GM18511 (cell line): ENCODE data around the gene ATP1B3.
A peak's percentile ranks its signal among the peaks of the same experiment; 100 is the strongest.
"Not testable (repeated sequence)": the region's sequence is repeated elsewhere in the genome, so short reads cannot be mapped to it uniquely, and the experiment has no call there.

Experiments used
- ATAC-seq: cut with Tn5 transposase; IDR thresholded peaks from one replicate; pipeline ENCODE4 v1.9.1; 2021; ENCODE audit warnings: mild to moderate bottlenecking, moderate library complexity; ENCODE audit not compliant: unreplicated experiment

Gene ATP1B3

DNA sequence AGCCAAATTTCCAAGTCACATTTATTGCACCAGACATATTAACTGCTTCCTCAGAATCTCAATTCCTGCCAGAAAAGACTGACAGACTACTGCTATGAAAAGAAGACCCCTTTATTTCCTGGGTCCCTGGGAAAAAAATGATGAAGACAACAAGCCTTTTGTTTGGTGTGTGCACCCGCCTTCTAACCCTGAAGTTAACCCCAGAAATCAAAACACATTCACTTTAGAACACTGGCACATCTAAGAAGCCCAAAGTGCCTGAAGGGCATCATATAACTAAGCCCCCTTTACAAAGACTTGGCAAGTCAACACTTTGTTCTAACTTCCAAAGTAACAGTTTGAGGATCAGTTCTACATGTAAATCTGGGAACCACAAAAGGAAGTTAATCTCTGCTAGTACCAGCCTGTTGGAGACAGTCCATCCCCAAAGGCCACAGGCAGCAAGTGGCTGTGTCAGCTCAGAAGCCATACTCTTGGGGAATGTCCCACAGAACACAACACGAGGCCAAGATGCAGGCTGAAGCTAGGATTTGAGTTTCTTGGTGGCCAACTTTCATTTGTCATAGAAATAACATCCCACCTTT lies 16.3 kb upstream of the ATP1B3 start:
- no peak for ATAC-seq

DNA sequence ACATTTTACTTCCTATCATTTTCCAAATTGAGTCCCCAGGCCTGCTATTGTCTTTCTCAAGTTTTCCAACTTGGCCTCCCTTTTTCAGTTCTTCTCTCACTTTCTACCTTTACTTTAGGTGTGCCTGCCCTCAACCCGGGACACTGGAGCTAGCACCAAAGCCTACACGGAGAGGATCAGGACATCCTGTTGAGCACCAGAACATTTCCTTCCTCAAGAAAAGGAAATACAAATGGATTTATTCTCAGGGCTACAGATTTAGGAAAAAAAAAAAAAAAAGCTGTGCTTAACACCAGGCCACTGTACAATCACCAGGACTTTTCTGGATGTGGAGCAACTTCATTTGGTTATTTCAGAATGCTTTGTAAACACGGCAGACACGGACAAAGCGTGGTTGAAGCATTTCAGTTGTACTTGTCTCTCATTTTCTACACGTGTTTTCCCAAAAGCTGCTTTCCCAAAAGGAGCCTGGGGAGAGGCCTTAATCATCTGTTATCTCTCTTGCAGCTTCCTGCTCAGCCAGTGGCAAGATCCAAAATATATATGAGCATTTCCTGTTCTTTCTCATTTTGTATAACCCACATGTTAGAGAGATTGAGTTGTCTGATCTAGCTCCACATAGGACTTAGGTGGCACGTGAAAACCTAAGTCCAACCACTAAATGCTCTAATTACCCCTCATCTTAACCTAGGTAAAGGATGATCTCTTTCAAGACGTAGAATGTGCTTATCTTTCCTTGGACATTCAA lies 15.5 kb upstream of the ATP1B3 start:
- ATAC-seq: no peak

DNA sequence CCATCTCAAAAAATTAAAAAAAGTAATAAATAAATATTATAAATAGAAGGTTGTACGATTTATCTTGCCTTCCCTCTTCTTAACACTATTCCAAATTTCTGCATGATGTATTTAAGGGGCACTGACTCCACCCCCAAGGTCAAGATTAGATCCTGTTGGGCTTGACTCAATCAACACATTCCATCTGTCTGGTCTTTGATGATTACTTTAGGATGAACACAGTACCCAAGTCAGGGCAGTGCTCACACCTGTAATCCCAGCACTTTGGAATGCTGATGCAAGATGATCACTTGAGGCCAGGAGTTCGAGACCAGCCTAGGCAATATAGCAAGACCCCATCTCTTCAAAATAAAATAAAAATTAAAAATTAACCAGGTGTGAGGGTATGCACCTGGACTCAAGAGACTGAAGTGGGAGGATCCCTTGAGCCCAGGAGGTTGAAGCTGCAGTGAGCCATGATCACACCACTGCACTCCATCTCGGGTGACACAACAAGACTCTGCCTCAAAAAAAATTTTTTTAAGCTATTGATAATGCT lies 14.1 kb upstream of the ATP1B3 start:
- no peak for ATAC-seq

DNA sequence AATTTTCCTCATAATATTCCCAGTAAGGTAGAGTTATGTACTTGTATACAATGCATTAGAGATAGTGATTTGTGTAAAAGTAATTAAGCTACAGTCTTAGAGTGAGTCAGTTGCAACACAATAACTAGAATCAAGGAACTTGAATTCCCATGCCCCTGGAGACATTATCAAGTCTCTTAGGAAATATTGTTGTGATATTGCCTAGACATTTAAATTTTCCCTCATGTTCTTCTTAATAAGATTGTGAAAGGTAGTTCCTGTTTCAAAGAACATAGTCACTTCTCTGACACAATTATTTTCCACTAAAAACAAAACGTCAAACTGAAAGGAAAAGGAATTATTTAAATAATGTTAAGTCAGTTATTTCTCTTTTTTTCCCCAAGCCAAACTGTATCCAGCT lies 13.0 kb upstream of the ATP1B3 start:
- ATAC-seq: no peak

DNA sequence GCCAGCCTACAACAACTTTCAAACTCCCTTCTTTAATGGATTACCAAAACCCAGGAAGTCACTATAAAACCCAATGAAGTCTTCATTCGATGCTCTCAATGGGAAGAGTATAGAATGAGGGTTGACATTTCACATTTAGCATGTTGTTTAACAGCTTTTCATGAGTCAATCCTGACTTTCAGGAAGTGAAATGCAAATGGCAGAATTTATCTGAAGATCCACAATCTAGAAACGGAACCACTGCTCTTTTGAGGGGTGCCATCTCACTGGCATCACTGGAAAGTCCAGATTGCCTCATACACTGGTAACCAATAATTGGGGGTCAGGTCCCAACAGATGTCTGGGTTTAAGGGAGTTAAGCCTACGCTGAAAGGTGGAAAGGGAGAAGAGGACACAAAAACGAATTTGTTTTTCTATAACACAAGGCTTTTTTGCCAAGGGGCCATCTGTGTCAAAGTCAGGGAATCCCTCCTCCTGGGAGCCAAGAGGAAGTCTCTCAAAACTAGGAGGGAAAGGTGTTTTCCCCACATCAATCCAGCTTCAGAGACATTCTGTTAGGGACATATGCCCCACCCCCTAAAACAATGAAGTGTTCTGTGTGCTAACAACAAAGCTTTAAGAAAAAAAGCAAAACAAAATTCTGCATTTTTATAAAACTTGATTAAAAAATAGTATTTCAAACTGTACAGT lies 12.0 kb upstream of the ATP1B3 start:
- no peak for ATAC-seq

DNA sequence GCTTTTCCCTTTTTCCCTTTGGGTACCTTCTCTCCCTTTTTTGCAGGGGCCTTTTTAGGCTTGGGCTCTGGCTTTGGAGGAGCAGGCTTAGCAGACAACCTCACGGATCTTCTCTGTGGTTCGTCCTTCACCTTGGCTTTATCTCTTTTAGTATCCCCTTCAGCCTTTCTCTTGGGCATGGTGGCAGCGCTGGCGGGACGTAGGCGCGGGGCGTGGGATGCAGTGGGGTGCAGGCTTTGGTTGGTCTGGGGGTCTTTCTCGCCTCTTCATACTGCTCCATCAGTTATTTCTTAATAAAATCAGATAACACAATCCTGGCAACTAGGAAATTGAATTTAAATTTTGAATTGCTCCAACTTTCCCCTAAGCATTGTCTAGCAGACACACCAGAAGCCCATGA lies 11.3 kb upstream of the ATP1B3 start:
- no peak for ATAC-seq

DNA sequence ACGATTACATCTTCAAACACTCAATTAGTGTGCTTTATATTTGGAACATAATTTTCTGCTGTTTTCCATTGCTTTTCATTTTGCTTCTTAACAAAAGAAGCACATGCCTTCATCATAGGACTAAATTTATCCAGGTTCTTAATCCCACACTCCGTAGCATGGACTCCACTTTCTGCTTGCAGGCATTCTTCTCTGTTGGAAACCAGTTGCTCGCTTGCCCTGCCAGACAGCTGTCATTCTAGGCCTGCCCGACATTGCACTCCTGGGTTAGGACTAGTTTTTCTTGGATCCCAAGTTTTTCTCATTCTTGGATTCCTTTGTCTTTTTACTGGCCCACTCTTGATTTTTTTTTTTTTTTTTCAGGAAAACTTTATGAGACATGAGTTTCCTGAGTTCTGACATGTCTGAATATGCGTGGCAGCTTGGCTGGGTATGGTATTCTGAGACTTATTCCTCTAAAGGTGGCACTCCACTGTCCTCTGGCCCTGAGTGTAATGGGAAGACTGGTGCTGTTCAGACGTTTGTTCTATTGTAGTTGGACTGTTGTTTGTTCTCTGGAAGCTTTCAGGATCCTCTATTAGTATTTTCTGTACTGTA lies 6.3 kb upstream of the ATP1B3 start:
- no peak for ATAC-seq

DNA sequence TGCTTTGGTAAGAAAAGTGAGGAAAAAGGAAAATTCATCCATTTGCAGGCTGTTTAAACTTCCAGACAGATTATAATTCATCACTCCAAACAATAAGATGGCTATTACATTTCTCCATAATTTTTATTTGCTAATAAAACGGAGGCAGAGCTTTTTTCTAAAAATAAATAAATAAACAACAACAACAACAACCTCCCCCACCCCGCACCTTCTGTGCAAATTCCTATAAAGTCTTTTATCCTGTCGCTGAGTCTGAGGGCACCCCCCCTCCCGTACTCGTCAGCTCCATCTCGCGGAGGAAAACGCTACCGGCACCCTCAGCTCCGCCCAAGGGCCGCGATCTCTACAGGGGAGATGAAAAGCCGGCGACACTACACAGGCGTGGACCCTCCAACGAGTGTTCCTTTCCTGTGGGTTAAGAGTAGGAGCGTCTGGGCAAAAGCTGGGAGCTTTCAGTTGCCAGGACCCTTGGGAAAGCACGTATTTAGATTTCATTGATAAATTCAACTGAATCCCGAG lies 1.0 kb upstream of the ATP1B3 start:
- peak; percentile 62 for ATAC-seq

DNA sequence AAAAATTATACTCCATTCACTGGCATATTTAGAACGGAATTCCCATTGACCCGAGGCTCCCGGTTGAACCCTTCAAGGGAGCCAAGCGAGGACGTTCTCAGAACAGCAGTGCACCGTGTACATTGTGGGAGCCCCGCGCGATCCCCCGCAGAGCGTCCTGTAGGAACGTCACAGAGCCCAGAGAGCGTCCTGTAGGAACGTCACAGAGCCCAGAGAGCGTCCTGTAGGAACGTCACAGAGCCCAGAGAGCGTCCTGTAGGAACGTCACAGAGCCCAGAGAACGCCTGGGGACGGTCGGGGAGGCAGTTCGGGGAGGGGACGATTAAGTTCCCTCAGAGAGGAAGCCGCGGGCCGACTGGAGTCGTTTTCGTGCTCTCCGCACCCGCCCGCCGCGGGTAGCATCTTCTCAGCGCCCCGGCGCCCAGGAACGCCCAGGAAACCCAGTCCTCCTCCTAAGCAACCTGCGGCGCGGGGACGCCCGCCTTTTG lies 506 bp upstream of the ATP1B3 start:
- peak; percentile 60 for ATAC-seq

DNA sequence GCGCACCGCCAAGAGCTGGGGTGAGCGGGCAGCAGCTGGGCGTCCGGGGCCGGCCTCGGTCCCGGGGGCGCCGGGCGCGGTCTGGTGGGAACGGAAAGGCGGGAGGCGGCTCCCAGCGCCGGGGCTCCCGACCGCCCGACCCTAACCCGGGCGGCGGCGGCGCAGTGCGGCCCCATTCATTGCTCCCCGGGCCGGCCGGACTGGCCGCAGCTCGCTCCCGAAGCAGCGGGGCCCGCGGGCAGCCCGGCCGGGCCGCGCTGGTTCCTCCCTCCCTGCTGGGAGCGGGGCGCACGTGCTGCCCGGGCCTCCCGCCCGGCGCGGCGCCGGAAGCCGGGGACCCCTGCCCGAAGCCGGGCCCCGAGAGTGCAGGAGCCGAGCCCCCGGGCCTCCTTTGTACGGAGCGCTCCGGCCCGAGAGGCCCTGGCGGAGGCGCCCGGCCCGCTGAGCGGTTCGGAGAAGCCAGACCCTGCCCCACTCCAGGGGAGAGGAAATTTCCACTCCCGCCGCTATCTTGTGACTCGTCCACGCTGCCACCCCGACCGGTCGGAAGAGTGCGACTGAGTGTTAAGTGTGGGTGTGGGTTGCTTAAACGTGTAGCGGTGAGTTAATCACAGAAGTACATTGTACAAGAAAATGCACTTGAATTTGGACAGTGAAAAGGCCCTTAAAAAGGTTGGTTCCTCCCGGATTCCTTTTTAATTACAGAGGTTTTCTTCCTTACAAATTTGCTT lies 613 bp downstream of the ATP1B3 start:
- peak; percentile 26 for ATAC-seq

DNA sequence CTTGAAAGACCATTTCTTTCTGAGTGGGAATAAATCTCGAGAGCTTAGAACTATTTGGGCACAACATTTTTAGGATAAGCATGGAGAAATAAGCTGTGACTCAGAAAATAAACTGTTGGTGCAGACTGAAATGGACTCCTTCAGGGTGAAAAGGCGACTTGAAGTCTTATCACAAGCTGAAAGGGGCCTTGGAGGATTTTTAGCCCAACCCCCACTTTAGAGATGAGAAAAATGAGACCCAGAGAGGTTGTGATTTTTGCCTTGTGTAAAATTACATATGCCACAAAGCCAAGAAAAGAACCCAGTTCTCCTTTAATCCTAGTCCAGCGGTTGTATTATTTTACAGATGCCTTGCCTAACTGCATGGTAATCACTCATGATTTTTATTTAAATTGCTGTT lies 1.5 kb downstream of the ATP1B3 start:
- ATAC-seq: no peak

DNA sequence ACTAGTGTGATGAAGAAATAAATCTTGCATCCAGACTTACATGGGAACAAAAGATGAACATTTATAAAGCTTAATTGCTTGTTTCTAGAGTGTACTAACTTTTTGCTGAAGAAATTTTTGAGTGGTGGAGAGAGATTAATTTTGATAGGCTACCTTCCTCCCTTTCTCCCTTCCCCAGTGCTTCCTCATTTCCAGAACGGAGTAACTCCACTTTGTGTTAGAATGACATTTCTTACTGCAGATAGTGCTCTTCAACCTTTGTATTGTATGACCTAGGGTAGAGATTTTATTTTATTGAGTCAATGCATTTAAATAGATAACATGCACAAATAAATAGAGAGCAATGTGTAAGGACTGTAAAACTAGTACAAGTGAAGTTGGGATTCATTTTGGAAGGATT lies 1.9 kb downstream of the ATP1B3 start:
- ATAC-seq: no peak

DNA sequence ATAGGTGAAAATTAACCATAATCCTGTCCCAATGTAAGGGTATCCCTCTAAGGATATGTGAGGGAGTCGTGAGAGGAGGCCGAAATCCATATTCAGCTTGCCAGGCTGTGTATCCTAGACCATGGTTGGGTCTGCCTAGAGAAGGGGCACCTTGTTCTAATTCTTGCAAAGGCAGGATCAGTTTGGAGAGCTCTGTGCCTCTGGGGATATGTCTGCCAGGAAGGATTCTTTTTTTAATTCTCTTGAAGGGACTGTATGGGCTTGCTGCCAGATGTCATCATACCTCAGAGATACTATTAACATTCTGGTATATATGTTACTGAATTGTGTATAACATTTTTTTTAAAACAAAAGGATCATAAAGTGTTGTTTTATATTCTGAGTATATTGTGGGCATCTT lies 2.4 kb downstream of the ATP1B3 start:
- no peak for ATAC-seq

DNA sequence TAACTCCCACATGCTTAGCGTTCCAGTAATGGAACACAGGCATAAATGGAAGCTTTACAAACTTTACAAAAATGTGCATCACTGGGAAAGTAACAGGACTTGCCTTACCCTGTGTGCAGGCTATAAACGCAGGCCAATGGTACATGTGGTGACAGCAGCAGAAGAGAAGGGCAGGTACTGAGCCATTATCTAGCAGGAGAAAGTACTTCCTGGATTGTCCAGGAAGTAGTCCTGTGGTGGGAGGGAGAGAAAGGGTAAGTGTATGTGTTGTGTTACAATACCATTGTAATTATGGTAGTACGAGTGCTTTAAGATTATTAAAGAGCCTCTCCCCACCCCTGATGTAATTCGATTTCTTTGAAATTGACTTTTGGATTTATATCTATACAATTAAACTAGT lies 5.3 kb downstream of the ATP1B3 start:
- no peak for ATAC-seq

DNA sequence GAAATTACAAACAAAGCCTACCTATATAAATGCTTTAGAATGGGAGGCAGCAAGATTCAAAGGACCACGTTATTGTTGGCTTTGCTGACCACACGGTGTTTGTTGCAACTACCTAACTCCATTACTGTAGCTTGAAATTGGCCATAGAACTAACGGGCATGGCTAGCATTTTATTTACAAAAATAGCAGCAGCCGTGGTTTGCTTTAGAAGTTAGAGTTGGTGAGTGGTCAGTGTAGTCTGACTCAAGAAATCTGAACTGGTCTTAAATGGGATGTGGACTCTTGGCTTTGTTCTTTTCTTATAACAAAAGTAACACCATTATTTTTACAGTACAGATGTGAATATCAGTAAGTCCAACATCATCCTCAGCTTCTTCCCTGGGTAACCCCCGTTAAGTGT lies 10.6 kb downstream of the ATP1B3 start:
- ATAC-seq: no peak

DNA sequence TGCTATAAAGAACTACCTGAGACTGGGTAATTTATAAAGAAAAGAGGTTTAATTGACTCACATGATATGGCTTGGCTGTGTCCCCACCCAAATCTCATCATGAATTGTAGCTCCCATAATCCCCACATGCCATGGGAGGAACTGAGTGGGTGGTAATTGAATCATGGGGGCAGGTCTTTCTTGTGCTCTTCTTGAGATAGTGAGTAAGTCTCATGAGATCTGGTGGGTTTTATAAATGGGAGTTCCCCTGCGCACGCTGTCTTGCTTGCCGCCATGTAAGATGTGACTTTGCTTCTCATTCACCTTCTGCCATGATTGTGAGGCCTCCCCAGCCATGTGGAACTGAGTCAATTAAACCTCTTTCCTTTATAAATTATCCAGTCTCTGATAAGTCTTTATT lies 12.1 kb downstream of the ATP1B3 start:
- ATAC-seq: not testable (repeated sequence)

DNA sequence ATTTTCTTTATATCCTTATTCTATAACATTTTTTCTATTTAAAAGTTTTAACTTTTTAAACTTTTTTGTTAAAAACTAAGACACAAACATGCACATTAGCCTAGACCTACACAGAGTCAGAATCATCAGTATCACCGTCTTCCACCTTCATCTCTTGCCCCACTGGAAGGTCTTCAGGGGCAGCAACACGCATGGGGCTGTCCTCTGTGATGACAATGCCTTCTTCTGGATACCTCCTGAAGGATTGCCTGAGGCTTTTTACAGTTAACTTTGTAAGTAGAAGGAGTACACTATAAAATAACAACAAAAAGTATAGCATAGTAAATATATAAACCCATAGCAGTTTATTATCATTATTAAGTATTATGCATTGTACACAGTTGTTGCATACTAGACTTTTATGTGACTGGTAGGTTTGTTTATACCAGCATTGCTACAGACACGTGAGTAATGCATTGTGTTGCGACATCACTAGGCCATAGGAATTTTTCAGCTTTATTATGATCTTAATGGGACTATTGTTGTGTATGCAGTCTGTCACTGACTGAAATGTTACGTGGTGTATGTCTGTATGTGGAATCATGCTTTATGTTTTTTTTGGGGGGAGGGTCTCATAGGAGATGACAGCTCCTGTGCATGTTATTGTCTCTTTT lies 18.2 kb downstream of the ATP1B3 start:
- ATAC-seq: no peak

DNA sequence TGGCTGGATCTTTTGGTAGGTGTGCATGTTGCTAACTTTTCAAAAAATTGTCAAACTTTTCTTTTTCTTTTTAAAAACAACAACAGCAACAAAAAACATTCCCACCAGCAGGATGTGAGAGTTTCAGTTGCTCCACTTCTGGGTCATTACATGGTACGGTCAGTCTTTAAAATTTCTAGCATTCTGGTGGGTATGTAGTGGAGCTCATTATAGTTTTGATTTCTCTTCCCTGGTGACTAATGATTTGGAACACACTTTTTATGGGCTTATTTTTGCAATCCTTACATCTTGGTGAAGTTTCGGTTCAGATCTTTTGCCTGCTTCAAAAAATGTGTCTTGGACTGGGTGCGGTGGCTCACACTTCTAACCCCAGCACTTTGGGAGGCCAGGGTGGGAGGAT lies 19.3 kb downstream of the ATP1B3 start:
- ATAC-seq: no peak

DNA sequence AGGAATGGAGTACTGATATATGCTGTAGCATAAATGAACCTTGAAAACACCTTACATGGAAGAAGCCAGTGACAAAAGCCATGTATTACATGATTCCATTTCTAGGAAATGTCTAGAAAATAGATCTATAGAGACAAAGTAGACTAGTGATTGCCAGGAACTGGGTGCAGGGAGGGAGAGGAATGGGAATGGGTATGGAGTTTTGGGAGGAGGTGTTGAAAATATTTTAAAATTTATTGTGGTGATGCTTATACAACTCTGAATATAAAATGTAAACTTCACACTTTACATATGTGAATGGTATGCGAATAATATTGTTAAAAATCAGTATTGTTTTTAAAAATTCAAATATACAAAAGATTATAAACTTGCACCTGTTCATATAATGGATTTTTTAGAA lies 22.5 kb downstream of the ATP1B3 start:
- no peak for ATAC-seq

DNA sequence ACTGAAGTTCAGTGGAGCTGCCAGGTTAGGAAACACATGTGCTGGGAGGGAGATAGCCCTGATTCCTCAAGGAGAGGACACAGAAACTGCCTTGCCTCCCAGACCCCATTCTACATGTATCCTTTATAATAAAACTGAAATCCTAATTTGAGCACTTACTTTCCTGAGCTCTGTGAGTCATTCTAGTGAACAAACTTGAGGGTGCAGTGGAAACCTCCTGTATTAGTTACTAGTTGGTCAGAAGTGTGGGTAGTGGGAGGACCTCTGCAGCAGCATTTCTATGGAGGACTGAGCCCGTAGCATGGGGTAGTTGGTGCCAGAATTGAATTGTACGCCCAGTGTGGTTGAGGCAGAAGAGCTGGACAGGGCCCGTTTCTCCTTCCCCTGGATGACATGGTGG lies 23.9 kb downstream of the ATP1B3 start:
- no peak for ATAC-seq
